G401.6 (cell line): Measurements from ENCODE around the gene ZDHHC3.

Experiments
- FAIRE-seq: peaks from 2 replicates; lab custom pipeline; 2012; peaks lifted over from hg19 to GRCh38; lab: Jason Lieb, UNC

ZDHHC3 gene

GRCh38 chr3:44976002-44976815, at the start of gene ZDHHC3, which contains the start of gene EXOSC7:
Gene ZDHHC3 (minus strand): TSS chr3:44976174. CDS start chr3:44959436, 16,738 bp downstream.
Gene EXOSC7 (plus strand): TSS chr3:44976244. CDS start chr3:44976278, 34 bp downstream.
- FAIRE-seq, result no peak

- FAIRE-seq, result no peak
Measured at GRCh38 chr3:45024542-45025255, 48.7 kb upstream of the ZDHHC3 start.

- FAIRE-seq, result no peak
Measured at GRCh38 chr3:45023675-45024074, 47.7 kb upstream of the ZDHHC3 start.

- no peak for FAIRE-seq
Measured at GRCh38 chr3:45021524-45022297, 45.7 kb upstream of the ZDHHC3 start.

GRCh38 chr3:45020534-45020933, 44.6 kb upstream of the ZDHHC3 start:
- no peak for FAIRE-seq

GRCh38 chr3:45017821-45018220, 41.8 kb upstream of the ZDHHC3 start:
- no peak for FAIRE-seq

GRCh38 chr3:45016916-45017315, 40.9 kb upstream of the ZDHHC3 start:
- FAIRE-seq, result no peak

- FAIRE-seq, result no peak
Measured at GRCh38 chr3:45012577-45012976, 36.6 kb upstream of the ZDHHC3 start.

- FAIRE-seq, result no peak
Measured at GRCh38 chr3:45011756-45012508, 36.0 kb upstream of the ZDHHC3 start.

- no peak for FAIRE-seq
Measured at GRCh38 chr3:45010811-45011333, 34.9 kb upstream of the ZDHHC3 start.

- no peak for FAIRE-seq
Measured at GRCh38 chr3:45009868-45010267, 33.9 kb upstream of the ZDHHC3 start.

GRCh38 chr3:45008117-45008516, 32.1 kb upstream of the ZDHHC3 start:
- FAIRE-seq, result no peak

GRCh38 chr3:45007091-45007490, 31.1 kb upstream of the ZDHHC3 start:
- no peak for FAIRE-seq

GRCh38 chr3:45003859-45004258, 27.9 kb upstream of the ZDHHC3 start:
- FAIRE-seq, result no peak

- no peak for FAIRE-seq
Measured at GRCh38 chr3:45003406-45003805, 27.4 kb upstream of the ZDHHC3 start.

- FAIRE-seq, result no peak
Measured at GRCh38 chr3:45002720-45003119, 26.7 kb upstream of the ZDHHC3 start.

- FAIRE-seq, result no peak
Measured at GRCh38 chr3:45002139-45002660, 26.2 kb upstream of the ZDHHC3 start.

GRCh38 chr3:45001738-45002137, 25.8 kb upstream of the ZDHHC3 start:
- FAIRE-seq, result no peak

- no peak for FAIRE-seq
Measured at GRCh38 chr3:45000823-45001222, 24.8 kb upstream of the ZDHHC3 start.

GRCh38 chr3:44999782-45000181, 23.8 kb upstream of the ZDHHC3 start:
- no peak for FAIRE-seq

GRCh38 chr3:44996556-44996969, 20.6 kb upstream of the ZDHHC3 start:
- no peak for FAIRE-seq
